ENCODE measurements around the gene KIAA1217. TPM values are rescaled to one million over a fixed set of nuclear protein-coding genes. Genes with fewer than 3 reads are reported as not detected.

The KIAA1217 gene
- total and polyA plus RNA-seq, 2 of the 4 experiments (the other 2 are of a cell fraction): 3.4 to 4.4 TPM

DNA sequence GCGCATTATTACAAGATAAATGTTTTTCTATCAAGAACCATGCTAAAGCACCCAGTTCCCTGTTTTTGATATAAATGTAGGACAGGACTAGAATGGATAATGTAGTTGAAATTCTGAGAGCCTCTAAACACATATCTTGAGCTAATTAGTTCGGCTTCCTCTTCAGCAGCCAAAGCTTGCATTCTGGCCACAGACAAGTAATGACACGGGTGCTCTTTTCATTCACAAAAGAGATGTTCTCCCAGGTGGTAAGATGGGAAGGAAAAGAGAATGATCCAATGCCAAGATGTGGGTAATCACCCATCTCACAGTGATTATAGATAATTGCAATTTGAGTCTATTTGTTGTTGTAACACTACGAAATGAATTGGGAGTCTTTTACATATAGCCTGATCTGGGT lies 246.5 kb downstream of the KIAA1217 start:
- Histone ChIP-seq H2BK15ac (ENCODE audit: low read depth, low read length) (no peak overlapping the region), H3K27ac (ENCODE audit: insufficient read depth, low read length) (no peak overlapping the region), H3K14ac (replicated peaks; ENCODE audit: low read depth, low read length) (no peak overlapping the region), H3K18ac (ENCODE audit: low read depth, low read length) (peak overlapping the region; percentile 27; the same call in 1 of the 2 replicates), H2AK9ac (replicated peaks; ENCODE audit: low read depth, low read length, poor library complexity) (no peak overlapping the region), H4K8ac (ENCODE audit: low read depth in 2 of 2, low read length in 2 of 2) (no peak overlapping the region), H3K9me1 (ENCODE audit: insufficient read depth, low read length) (peaks cover 6% of the 10 kb centered on the region), H3K4me2 (ENCODE audit: low read depth, low read length) (no peak overlapping the region), H2BK120ac (ENCODE audit: low read depth, low read length) (no peak overlapping the region), H3K4ac (ENCODE audit: low read depth, low read length) (no peak overlapping the region), H2AFZ (replicated peaks; ENCODE audit: low read length, poor library complexity) (no peak overlapping the region), H3K79me1 (ENCODE audit: low read depth in 1 of 2, low read length in 2 of 2) (no peaks in the 10 kb centered on the region), H3K56ac (ENCODE audit: extremely low read depth, insufficient read depth, low read length) (no peak overlapping the region), H3K9me3 (ENCODE audit: control insufficient read depth, insufficient read depth, low read length) (no peaks in the 10 kb centered on the region), H3K4me3 (ENCODE audit: insufficient read depth, low read depth, low read length) (no peak overlapping the region), H4K20me1 (ENCODE audit: insufficient read depth, low read length) (no peaks in the 10 kb centered on the region), H3K36me3 (ENCODE audit: control insufficient read depth, insufficient read depth, low read length) (no peaks in the 10 kb centered on the region), H3K9ac (ENCODE audit: low read depth, low read length) (no peak overlapping the region), H2AK5ac (ENCODE audit: low read depth, low read length) (no peak overlapping the region), H2BK5ac (ENCODE audit: low read depth, low read length, poor library complexity, severe bottlenecking) (no peak overlapping the region), H2BK20ac (ENCODE audit: low read depth, low read length) (no peak overlapping the region), H3K4me1 (ENCODE audit: control insufficient read depth, insufficient read depth, low read length) (peaks cover 13% of the 10 kb centered on the region), H3K27me3 (ENCODE audit: control insufficient read depth, insufficient read depth, low read length) (no peaks in the 10 kb centered on the region), H3K23ac (ENCODE audit: low read depth, low read length) (no peak overlapping the region), H4K91ac (ENCODE audit: insufficient read depth, low read depth, low read length) (no peak overlapping the region), H4K5ac (ENCODE audit: low read depth, low read length) (no peak overlapping the region)
- TF ChIP-seq, protein P1, sequence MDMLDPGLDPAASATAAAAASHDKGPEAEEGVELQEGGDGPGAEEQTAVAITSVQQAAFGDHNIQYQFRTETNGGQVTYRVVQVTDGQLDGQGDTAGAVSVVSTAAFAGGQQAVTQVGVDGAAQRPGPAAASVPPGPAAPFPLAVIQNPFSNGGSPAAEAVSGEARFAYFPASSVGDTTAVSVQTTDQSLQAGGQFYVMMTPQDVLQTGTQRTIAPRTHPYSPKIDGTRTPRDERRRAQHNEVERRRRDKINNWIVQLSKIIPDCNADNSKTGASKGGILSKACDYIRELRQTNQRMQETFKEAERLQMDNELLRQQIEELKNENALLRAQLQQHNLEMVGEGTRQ (IDR thresholded peaks at IDR 0.05; ENCODE audit: low read depth, low read length): no peak
- no peak for TF ChIP-seq RAD21 (IDR thresholded peaks at IDR 0.05; ENCODE audit: low read length)
- no peak for TF ChIP-seq MAFK (IDR thresholded peaks at IDR 0.05; ENCODE audit: low read depth, low read length)
- TF ChIP-seq RCOR1 (IDR thresholded peaks at IDR 0.05; ENCODE audit: insufficient replicate concordance, low read length): no peak
- TF ChIP-seq MAZ (IDR thresholded peaks at IDR 0.05; ENCODE audit: borderline replicate concordance, low read depth, low read length): no peak
- TF ChIP-seq, protein P2, sequence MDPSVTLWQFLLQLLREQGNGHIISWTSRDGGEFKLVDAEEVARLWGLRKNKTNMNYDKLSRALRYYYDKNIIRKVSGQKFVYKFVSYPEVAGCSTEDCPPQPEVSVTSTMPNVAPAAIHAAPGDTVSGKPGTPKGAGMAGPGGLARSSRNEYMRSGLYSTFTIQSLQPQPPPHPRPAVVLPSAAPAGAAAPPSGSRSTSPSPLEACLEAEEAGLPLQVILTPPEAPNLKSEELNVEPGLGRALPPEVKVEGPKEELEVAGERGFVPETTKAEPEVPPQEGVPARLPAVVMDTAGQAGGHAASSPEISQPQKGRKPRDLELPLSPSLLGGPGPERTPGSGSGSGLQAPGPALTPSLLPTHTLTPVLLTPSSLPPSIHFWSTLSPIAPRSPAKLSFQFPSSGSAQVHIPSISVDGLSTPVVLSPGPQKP (IDR thresholded peaks at IDR 0.05; ENCODE audit: borderline replicate concordance, low read depth, low read length): no peak
- TF ChIP-seq CHD1 (IDR thresholded peaks at IDR 0.05; ENCODE audit: low read depth, low read length): no peak
- no peak for TF ChIP-seq BHLHE40 (IDR thresholded peaks at IDR 0.05; ENCODE audit: low read depth, low read length)
- TF ChIP-seq SMC3 (IDR thresholded peaks at IDR 0.05; ENCODE audit: low read depth, low read length): no peak
- TF ChIP-seq RFX5 (IDR thresholded peaks at IDR 0.05; ENCODE audit: low read depth, low read length): no peak
- no peak for TF ChIP-seq MXI1 (IDR thresholded peaks at IDR 0.05; ENCODE audit: borderline replicate concordance, low read depth, low read length)
- TF ChIP-seq FOS (IDR thresholded peaks at IDR 0.05; ENCODE audit: low read depth, low read length): no peak
- ChIA-PET POLR2A (ENCODE audit: unreplicated experiment) (no interaction called here), CTCF (interaction anchor here (1.1 kb wide), 1 partner anchor 63 kb away, joined by 4 read pairs; no protein-coding TSS in a partner anchor)
- in situ Hi-C loops (cut with MboI; ENCODE audit: low sequenced_read_pairs): no loop called here
- no CpG with 5 or more reads among the region's 4 CpGs for WGBS, 2 experiments (ENCODE audit: extremely low coverage in 2 of 2, insufficient read length in 1 of 2)
- ATAC-seq (ENCODE audit: low read depth) (no peak), DNase-seq (no peak)
- dilution Hi-C loops (cut with HindIII; ENCODE audit: low sequenced_read_pairs, unreplicated experiment): no loop called here
- BruUV-seq (replicated peaks): no TSS peak
- intact Hi-C loops (cut with micrococcal nuclease): no loop called here
